Stimulated activated CD4-positive, alpha-beta T cell treated with anti-CD3 and anti-CD28 coated beads, Interleukin-4, amount 100 ng/mL, for 4 hours (primary cell): Measurements from ENCODE around the gene HPCA.

Source experiments
- DNase-seq, 2 experiments: peaks; one replicate each; pipeline ENCODE4 v3.0.0-alpha.2; 2020

The HPCA gene

DNA sequence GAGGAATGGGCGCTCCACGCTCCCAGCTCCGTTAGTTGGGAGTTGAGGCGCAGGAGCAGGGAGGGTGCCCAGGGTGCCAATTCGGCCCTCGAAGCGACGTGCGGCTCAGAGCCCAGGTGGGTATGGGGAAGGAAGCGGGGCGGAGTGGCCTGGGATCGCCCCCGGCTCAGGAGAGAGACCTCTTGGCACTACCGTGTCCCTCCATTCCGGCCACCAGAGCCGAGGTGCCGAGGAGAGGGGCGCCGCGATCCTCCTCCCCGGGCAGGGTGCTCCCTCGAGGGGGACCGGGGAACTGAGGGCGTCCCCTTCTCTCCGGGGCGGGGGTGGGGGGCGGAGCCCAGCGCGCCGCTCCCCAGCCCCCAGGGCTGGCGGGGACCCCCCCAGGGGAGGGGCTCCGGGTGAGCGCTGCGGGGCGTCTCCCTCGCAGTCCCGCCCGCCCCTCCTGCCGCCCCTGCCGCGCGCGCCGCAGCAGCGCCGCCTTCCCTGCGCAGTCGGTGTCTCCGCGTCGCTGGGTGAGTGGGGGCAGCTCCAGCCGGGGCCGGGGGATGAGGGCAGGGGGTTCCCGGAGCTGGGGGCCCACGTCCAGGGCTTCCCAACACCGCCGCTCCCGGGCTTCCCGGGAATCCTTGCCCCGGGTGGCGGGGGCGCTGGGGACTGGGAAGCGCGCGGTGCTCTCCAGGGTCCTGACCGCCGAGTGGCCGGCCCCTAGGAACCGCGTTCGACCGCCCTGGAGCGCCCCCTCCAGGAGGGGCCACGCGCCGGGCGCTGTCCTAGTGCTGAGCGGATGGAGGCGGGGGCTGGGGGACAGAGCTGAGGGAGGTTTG is at the start of gene HPCA:
TSS of gene HPCA (plus strand) at position 488 of the 824 bp plus-strand sequence. CDS start 2,408 bp downstream, outside the sequence.
- DNase-seq, result no peak

DNA sequence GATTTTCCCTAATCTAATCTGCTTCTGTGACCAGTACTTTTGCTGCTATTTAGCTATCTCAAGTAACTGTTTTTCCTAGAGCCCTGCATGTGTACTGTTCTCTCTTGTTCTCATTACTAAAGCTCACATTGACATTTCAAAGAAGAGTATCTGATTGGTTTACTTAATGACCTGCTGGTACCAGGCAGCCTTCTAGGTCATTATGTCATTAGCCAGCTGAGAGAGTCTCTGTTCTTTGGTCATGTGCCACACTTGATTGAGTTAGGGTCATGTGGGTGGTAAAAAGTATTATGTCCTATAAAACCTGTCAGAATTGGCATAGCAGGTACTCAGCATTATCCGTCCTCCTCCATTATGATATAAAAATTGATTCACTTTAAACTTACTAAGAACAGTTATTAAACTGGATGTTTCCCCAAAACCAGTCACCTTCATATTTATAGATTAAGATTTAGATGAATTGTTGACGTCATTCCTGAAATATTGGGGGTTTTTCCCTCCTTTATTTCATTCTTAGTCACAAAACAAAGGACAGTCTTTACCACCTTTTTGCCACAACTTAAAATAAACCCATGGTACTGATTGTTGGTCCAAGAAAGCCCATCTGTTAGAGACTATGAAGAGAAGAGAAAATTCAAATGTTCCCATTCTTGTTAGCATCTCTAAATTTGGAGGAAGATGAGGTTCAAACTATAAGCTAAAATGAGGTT is 37.8 kb upstream of the HPCA start:
- DNase-seq, result no peak

DNA sequence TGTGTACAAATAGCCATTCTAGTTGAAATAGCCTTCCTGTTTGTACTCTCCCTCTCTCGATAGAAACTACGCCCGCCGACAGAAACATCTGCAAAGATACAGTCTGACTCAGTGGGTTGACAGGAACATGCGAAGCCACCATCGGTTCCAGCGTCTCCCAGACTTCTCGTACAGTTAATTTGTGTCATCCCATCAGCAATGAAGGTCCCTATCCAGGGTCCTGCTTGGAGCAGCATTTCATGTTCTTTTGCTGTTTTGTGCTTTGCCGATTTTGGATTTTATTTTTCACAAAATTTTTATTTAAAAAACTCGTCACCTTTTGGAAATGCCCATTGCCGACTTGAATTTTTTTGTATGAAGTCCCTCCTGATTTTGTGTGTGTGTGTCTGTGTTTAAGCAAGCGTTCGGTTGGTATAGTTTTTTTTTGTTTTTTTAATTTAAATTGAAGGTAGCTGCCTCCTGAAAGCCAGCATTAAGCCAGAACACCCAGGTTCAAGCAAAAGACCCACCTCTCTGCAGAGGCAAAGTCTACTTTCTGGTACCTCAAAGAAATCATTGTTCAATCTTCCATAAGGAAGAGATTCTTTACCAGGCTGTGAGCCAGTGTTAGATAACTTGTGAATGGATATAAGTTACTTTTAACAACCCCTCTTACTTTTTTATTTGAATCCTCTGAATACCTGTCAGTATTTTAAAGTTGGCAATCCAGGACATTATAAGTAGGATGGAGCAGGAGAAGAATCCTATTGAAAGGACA is 30.3 kb upstream of the HPCA start:
- DNase-seq, result no peak

DNA sequence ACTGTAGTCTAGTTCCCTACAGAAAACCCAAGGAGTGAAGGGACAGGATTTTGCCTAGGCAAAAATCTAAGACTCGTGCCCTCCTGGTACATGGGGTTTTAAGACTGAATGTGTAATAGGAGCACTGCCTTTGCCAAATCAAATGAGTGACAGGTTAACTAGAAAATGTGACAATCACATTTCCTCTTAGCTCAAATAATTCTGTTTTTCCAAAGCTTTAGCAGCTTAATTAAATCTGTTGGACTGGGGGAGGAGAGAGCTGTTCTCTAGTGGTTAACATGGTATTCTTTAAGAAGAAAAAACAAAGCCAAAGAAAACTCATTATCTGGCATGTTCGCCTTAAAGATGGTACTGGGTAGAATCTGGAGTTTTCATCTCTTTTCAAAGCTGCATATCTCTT is 28.2 kb upstream of the HPCA start:
- DNase-seq, result no peak

DNA sequence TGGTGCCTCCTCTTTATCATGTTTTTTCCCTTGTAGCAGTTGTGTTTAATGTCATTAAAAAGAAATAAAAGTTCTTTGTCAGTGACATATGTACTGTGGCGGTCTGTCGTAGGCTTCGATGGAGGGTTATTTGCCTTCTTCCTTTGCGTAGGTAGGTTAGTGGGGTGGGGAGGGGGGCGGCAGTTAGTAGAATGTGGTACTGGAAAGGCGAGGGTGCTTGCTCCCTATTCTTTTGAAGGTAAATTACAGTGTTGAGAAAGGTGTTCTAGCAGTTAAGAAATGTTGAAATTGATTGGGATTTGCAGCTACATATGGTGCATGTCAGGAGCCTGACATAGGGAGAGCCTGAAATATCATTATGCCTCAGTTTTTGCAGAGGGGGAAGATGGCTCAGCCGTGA is 27.5 kb upstream of the HPCA start:
- no peak for DNase-seq

DNA sequence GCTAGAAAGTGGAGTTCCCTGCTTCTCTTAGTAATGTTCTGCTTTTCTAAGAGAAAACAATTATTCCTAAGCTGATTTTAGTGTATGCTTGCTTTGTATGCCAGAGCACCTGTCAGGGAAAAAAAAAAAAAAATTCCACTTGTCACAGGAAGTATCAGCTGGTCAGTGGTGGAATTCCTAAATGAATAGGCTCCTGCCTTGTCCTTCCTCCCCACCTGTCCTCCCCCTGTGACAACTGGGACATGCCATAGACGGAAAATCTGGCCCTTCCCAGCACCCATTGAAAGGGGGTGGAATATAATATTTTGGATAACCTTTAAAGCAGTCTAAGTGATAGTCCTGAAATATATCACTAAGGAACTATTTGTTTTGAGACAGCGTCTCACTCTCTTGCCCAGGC is 26.4 kb upstream of the HPCA start:
- no peak for DNase-seq

DNA sequence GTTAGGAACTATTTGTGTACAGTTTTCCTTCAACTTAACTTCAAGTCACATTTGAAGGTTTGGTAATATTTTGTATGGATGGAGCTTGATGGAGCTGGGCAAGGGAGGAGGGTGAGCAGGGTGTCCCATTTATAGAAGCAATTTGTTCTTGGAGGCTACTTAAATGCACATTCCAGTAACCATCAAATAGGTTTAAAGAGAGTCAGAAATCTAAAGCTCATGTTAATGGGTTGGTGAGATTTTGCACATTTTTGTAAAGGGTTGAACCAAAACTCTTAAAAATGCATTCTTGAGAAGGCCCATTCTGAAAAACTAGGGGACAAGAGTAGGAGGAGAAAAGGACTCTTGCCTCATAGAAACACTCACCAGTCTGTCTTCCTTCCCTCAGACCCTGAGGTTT is 25.7 kb upstream of the HPCA start:
- no peak for DNase-seq

DNA sequence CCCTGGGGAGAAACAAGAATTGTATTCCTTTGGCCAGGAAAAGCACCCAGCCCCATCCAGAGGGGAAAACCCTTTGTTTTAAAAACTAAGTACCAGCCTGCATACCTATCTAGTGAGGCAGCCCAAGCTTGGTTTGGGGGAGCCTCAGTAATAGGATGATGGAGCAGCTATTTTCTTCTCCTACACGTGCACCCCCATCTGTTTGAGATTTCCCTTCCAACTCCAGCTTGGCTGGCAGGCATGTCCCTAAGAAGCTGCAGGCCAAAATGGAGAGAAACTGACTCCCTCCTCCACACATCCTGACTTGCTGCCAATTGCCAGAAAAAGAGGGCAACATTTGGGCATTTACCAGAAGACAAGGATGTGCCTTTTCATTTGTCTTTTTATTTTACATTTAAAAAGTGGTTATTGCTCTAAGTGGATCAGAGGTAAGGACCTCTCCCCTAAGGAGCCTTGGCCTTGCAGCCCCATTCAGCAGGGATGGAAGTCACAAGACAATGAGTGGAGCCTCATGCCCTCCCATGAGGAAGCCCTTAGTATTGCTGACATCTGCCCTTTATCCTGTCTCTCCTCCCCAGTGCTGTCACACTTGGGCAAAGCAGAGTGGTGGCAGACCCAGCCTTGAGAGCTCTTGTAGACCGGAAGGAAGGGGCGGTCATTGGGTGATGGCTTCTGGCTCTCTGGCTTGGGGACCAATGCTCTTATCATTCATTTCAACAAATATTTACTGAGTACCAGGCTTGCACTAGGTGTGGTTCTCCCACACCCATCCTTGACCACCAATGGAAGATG is 24.2 kb upstream of the HPCA start:
- DNase-seq, result no peak

DNA sequence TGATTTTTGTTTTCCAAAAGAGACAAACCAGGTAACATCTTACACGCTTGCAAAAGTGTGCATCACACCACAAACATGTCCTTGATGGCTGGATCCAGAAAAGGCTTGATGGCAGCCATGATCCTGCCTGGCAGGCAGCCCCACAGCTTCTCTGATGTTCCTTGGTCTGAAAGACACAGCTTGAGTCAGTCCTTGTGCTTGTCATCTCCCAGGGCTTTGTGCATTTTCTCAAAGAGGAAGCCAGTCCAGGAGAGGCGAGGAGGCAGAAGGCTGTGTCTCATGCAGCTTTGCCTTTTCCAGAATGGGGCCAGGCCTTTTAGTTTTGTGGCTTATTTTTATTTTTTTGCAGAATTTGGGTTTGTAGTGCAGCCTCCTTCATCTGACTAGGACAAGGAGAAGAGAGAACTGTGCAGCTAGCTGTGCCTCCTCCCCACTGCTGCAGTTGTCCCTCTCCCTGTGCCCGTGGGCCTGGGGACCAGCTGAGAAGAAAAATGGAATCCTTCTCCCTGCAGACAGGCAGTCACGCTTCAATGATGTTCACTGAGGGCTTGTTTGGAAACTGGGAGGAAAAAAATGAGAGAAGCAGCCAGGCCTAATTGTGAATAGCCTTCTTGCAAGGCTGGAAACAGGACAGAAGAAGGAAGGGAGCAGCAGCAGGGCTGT is 22.9 kb upstream of the HPCA start:
- no peak for DNase-seq

DNA sequence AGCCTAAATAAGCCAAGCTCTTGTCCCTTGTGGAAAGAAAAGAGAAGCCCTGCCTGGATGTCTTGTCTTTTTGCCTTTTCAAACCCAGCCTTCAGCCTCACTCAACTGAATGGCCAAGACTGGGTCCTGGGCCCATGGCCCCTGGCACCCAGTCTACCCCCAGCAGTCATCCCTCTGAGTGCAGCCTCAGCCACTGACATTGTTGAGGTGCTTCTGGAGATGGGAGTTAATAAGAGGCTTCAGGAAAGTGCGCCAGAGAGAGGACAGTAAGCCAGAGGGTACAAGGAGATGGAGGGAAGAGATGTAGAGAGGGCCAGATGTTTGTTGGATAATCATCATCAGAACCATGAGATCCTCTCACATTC is 22.4 kb upstream of the HPCA start:
- DNase-seq, result no peak

DNA sequence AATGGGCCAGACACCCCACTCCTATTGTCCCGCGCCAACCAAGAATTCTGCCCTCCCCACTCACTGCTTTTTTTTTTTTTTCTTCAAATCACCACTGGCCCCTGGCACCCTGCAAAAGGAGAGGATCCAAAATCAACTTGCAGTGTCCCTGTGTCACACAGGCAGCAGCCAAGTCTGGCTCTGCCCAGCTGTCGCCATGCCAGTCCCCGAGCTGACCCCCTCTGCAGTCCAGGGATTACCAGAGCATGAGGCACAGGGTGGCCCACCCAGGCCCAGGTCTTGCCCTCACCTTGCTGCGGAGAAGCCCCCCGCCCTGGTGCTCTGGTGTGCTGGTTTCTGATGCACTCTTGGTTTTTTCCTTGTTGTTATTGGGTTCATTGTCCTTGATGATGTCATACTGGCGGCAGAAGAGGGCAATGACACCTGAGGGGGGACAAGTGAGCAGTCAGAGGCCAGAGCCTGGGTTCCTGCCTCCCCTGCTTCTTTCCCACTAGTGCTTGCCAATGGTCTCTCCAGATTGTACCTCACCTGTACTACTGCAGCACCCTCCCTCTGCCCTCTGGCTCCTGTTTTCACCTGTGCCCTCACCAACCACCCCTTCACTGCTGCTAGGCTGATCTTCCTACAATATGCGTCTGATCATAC is 21.8 kb upstream of the HPCA start:
- DNase-seq, result no peak

DNA sequence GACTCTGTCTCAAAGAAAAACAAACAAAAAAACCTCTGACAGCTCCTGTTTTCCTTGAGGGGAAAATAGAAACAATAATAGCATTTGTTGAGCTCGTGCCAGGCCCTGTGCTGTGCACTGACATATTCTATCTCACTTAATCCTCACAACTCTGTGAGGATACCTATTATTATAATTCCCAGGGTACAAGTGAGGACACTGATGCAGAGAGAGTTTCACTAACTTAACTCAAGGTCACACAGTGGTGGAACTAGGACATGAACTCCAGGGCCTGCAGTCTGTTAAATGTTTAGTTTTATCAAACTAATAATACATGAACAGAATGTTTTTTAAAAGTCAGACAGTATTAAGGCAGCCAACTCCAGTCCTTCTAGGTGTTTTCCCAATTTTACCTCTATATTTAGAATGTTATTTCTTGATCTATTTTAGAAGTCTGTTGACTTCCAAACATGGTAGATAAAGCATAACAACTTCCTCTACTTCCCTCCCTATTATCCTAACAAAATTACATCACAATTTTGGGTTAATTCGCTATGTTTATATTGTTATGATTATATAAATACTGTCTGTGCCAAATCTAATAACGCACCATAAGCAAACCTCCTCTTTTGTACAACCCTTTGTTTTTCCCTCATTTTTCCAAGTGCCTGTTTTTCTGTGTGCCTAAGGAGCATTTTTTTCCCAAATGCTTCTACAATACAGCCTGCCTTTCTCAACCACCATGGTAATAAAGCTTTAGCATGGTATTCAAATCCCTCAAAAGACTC is 20.5 kb upstream of the HPCA start:
- no peak for DNase-seq

DNA sequence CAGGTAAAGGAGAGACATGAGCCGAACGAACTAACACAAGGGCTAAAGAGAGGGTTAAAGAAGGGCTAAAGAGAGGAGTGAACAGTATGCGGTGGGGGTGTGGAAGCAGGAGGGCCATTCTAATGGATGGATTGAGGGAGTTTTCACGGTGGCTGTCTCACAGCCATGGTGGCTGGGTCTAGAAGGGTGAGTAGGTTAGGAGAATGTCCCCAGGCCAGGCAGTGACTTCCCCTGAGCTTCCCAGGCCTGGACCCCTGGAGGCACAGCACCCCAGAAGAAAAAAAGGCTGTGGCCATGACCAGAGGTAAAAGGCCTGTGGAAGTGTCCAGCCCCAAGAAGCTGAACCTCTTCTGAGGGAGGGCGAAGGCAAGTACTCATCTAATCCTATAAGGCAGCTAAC is 19.1 kb upstream of the HPCA start:
- no peak for DNase-seq

DNA sequence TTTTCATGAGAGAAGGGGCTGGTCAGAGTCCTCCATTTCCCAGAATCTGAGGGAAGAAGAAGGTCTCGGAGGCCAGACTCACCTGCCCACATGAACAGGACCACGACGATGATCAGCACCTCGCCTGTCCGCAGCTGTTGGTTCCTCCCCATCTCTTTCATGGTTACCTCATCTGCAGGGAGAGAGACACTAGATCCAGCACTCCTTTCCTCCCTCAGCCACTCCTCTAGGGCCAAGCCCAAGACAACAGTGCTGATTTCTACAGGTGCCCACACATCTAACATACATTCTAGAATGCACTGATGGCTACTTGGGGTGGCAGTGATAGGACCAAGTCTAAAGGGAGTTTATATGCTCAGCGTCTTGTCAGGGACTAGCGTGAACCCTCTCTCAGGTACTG is 18.6 kb upstream of the HPCA start:
- no peak for DNase-seq

DNA sequence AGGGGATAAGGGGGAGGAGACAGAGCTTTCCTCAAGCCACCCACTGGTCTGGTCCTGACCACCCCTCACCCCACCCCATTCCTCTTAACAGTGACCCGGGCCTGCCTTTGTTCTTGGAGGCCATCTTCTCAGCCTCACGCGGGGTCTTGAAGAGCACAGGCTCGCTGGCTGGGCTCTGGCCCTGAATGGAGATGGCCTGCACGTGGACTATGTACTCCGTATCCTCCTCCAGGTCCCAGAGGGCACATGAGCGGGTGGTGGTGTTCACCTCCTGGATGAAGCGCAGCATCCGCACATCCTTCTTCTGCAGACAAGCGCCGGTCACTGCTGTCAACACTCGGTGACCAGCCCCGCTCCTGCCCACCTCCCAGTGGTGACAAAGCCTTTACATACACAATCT is 18.2 kb upstream of the HPCA start:
- DNase-seq, result no peak

DNA sequence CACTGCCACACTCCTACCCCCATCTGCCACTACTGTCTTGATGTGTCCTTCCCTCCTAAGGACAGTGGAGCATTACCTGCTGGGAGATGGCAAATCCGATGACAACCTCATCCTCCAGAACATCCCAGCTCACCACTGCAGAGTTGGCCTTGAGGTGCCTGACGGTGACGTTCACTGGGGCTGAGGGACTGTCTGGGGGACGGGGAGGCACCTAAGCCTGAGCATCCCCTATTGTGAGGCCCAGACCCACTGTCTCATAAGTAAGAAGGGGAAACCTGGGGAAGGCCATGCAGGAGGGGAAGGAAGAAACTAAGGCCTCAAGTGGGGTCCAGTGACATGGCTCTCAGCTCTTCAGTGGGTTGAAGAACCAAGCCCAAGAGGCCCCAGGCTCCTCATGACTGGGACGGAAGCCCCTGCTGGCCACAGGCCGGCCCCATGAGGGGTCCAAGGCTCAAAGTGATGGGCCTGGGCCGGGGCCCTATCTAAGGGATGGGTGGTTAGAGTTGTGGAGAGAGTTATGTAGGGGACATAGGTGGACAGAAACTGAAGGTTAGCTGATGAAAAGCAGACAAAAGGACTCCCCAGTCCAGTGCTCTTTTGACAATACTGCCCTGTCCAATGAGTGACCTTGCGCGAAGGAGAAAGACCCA is 17.4 kb upstream of the HPCA start:
- no peak for DNase-seq

DNA sequence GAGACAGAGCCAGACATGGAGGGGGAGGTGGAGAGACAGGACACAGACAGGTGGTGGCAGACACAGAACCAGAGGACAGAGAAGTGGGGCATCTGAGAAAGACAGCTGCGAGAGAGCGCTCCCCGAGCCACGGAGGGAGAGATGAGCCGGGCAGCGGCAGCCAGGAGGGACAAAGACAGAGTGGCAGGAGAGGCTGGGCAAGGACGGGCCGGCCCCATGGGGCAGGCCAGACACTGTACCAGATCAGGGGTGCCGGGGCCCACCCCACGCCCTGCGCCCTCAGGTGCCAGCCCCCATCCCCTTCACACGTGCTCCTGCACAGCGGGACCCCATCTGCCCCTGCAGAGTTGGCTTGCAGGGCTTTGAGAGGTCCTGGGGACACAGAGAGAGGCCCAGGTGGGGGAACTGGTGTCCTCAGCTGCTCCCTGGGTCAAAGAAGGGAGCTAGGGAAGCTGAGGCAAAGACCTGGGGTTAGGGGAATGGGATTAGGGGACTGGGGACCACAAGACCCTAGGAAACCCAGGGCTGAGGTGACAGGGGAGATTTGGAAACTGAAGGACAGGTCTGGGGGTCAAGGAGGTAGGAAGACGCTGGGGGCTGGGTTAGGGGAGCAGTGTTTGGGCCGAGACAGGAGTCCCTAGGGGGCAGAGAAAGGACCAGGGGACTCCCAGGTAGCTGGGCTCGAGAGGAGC is 16.2 kb upstream of the HPCA start:
- DNase-seq, result no peak

DNA sequence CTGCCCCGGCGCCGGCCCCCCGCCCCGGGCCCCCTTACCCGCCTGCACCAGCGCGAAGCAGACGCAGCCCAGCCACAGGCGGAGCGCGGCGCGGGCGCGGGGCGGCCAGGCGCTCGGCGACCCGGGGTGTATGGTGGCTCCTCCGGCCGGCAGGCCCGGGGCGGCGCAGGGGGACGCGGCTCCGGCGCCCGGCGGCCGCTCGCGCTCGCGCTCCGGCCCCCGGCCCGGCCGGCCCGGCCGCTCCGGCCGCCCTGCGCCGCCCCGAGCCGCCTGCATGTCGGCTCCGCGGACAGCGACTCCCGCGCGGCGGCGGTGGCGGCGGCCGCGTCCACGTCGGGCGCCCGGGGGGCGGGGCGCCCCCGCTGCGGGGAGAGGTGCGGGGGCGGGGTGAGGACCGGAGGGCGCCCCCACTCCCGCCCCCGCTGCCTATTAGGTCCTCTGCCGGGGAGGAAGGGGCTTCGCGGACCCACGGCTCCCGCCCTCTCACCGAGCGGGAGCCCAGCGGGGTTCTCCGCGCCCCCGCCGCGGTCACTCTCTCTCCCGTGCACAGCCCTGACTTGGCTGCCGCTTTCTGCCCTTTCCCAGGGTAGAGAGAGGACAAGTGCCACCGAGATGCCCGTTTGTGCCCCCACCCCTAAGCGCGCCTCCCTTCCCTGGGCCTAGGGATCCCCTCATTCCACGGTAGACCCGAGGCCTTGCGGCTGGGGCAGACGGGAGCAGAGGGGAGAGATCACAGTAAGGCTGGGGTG is 15.5 kb upstream of the HPCA start, which contains the start of gene FNDC5:
TSS of gene FNDC5 (minus strand) at position 298 of the 749 bp plus-strand sequence.
- DNase-seq, result no peak
